Heart left ventricle (tissue), 16 donors: ENCODE measurements around the gene PFKFB2. TPM values are rescaled to one million over a fixed set of nuclear protein-coding genes. Genes with fewer than 3 reads are reported as not detected.

Experiments
- ATAC-seq, 4 donors: fragments of 200-7000 bp; cut with Tn5 transposase; one replicate each; pipeline ENCODE4 v1.9.1; 2020 to 2022; ENCODE audit warnings: moderate library complexity in 4 of 4, mild to moderate bottlenecking in 3 of 4, moderate number of reproducible peaks in 1 of 4
- DNase-seq, 5 donors: peaks; one replicate each; pipeline ENCODE4 v3.0.0-alpha.2; 2020
- H3K27ac ChIP-seq, 12 donors: fragments of 200-600 bp; sonication (generic) in 4 of 12; one replicate each; pipeline versions ENCODE4 v1.5.0 to v1.8.0; 2016 to 2022; ENCODE audit warnings: mild to moderate bottlenecking in 2 of 12
- H3K27me3 ChIP-seq, 9 donors: fragments of 200-600 bp; sonication (generic) in 2 of 9; one replicate each; pipeline versions ENCODE4 v1.5.1 to v1.8.0; 2016 to 2022; ENCODE audit warnings: mild to moderate bottlenecking in 3 of 9
- H3K36me3 ChIP-seq, 9 donors: fragments of 200-600 bp; sonication (generic) in 2 of 9; one replicate each; pipeline versions ENCODE4 v1.5.0 to v1.8.0; 2018 to 2022; ENCODE audit warnings: mild to moderate bottlenecking in 2 of 9
- H3K4me1 ChIP-seq, 12 donors: fragments of 200-600 bp; sonication (generic) in 4 of 12; one replicate each; pipeline versions ENCODE4 v1.5.0 to v1.8.0; 2016 to 2022; ENCODE audit warnings: mild to moderate bottlenecking in 3 of 12
- H3K4me3 ChIP-seq, 12 donors: fragments of 200-600 bp; sonication (generic) in 4 of 12; one replicate each; pipeline versions ENCODE4 v1.5.0 to v1.8.0; 2017 to 2022; ENCODE audit warnings: mild to moderate bottlenecking in 9 of 12, moderate library complexity in 4 of 12
- H3K9me3 ChIP-seq, 12 donors: fragments of 200-600 bp; sonication (generic) in 4 of 12; one replicate each; pipeline versions ENCODE4 v1.5.0 to v1.8.0; 2016 to 2022; ENCODE audit warnings: mild to moderate bottlenecking in 1 of 12
- CTCF ChIP-seq, 12 donors: fragments of 200-600 bp; sonication (generic) in 4 of 12; IDR thresholded peaks; one replicate each; pipeline versions ENCODE4 v1.5.0 to v1.8.0; 2018 to 2022; ENCODE audit warnings: antibody characterized with exemption in 12 of 12, mild to moderate bottlenecking in 5 of 12
- POLR2A ChIP-seq, 2 donors: fragments of 450-650 bp; IDR thresholded peaks; one replicate each; pipeline ENCODE4 v1.6.1; 2017; ENCODE audit warnings: antibody characterized with exemption in 2 of 2, mild to moderate bottlenecking in 2 of 2, moderate library complexity in 2 of 2
- WGBS, 4 donors: extraction: QIAGEN DNeasy Blood & Tissue Kit in 2 of 4; methylation state at CpG; one replicate each; pipeline versions ENCODE4 v1.1.5 to v1.1.7; 2013 to 2018; 5-methylcytosine and 5-hydroxymethylcytosine counted together
- intact Hi-C, 10 donors: fragments of 100-400 bp; cut with DNase I; formaldehyde crosslinking; loops; one replicate each; pipeline versions ENCODE4 v1.11.1 to v1.14.2; 2022
- polyA plus RNA-seq, 2 donors: library from polyadenylated mRNA; stranded (reverse); fragments of 200-250 nt; gene quantifications; one replicate each; pipeline ENCODE4 v1.2.3, GENCODE V29; 2013
- total RNA-seq, 9 donors: library from RNA; depleted of rRNA in 2 of 9; stranded (reverse); fragments of >200 nt in 2 of 9; fragmentation: NEBNext Ultra II Directional in 3 of 9; extraction: Animal tissue kit (Norgen Biotek cat#: 25700) in 3 of 9; gene quantifications; one replicate each; pipeline versions ENCODE4 v1.1.0 to v1.2.4, GENCODE V29; 2016 to 2023
- donor health status: ischemic (EF 13 %, LVEDD 7.1; RV severe dilation, severe dysfunction).
- donor health status: healthy with polysubstance abuse.
- donor health status: DM: no; HTN: yes; CAD: no.
- donor health status: DM: no; HTN: no; CAD: no.
- donor health status: ischemic (EF 25% LVEDD 6.9; RV normal size, moderate dysfunction).
- donor health status: ischemic (EF 25% LVEDD 5.7; RV mildly dilated, moderate dysfunction).
- donor health status: healthy.
- donor health status: DM: yes; HTN: yes; CAD: no.
- donor health status: ischemic (EF 35%, LVEDD 5.7; RV mildly dilated, moderate dysfunction).
- donor health status: nonischemic (EF 11% LVEDD 7.7; RV severe dilation, severe dysfunction).
- donor health status: DM: yes; HTN: yes; CAD: no.
- donor health status: PGD.
- donor health status: ischemic (EF 29% LVEDD 5.4; RV normal size, mild dysfunction).
- donor health status: nonischemic (EF 23%, LVEDD 6.1; RV moderate dilation, normal function).

The PFKFB2 gene
- total and polyA plus RNA-seq, 11 donors = 16.0 to 130 (median 58.7) TPM

GRCh38 chr1:207017615-207018559, 35.2 kb upstream of the PFKFB2 start:
- H3K36me3 ChIP-seq = no peaks in the 10 kb centered on the region
- WGBS, 4 donors = 57 to 73% (median 62%) methylated on average over 7 of the region's 7 CpGs
- H3K27ac ChIP-seq = peak overlapping the region in 1 of 12 donors; percentile 17
- ATAC-seq = peak in 3 of 4 donors; percentile 55 to 67 (median 59)
- TF ChIP-seq POLR2A (IDR thresholded peaks at IDR 0.05) (no peak), CTCF (IDR thresholded peaks at IDR 0.05) (no peak)
- H3K27me3 ChIP-seq = no peaks in the 10 kb centered on the region
- no peak overlapping the region for H3K4me3 ChIP-seq
- peaks cover 0 to 10% (median 0%) of the 10 kb centered on the region in 12 donors for H3K4me1 ChIP-seq
- intact Hi-C loops = no loop called here
- no peaks in the 10 kb centered on the region for H3K9me3 ChIP-seq
- DNase-seq = peak in 3 of 5 donors; percentile 30 to 60 (median 54)

DNA sequence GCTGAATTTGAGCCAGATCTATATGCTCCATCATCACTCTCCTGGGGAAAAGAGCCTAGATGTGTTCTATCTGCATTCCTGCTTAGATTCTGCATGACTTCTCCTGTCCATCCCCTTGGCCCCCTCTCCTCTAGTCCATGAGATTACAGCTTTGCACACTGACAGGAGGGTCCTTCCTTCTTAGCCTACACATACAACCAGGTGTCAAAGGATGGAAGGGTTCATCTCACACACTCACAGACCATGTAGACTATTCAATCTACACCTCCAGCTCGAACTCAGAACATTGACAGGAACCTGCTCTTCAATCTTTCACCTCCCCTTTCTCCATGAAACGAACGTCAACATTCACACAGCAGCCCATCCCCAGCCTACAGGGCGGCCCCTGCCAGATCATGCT, 34.4 kb upstream of the PFKFB2 start:
- intact Hi-C loops = no loop called here
- no peak for TF ChIP-seq POLR2A (IDR thresholded peaks at IDR 0.05)
- TF ChIP-seq CTCF (IDR thresholded peaks at IDR 0.05) = no peak
- 83 to 91% (median 87%) methylated on average over 4 of the region's 4 CpGs for WGBS, 4 donors
- no peaks in the 10 kb centered on the region for H3K9me3 ChIP-seq
- H3K27me3 ChIP-seq = no peaks in the 10 kb centered on the region
- H3K4me1 ChIP-seq = peaks cover 0 to 16% (median 6%) of the 10 kb centered on the region in 12 donors
- H3K36me3 ChIP-seq = no peaks in the 10 kb centered on the region
- ATAC-seq (no peak), DNase-seq (no peak)
- H3K4me3 ChIP-seq = no peak overlapping the region
- H3K27ac ChIP-seq = no peak overlapping the region

- intact Hi-C loops = no loop called here
- no peak for ATAC-seq
- Histone ChIP-seq H3K4me1 (peaks cover 0 to 20% (median 10%) of the 10 kb centered on the region in 12 donors), H3K27ac (no peak overlapping the region), H3K4me3 (no peak overlapping the region), H3K27me3 (no peaks in the 10 kb centered on the region), H3K36me3 (no peaks in the 10 kb centered on the region), H3K9me3 (no peaks in the 10 kb centered on the region)
- no peak for DNase-seq
- TF ChIP-seq POLR2A (IDR thresholded peaks at IDR 0.05) (no peak), CTCF (IDR thresholded peaks at IDR 0.05) (no peak)
- WGBS, 4 donors = 82 to 100% (median 90%) methylated on average over 2 of the region's 2 CpGs
Observed at GRCh38 chr1:207019161-207019560, 33.9 kb upstream of the PFKFB2 start.

DNA sequence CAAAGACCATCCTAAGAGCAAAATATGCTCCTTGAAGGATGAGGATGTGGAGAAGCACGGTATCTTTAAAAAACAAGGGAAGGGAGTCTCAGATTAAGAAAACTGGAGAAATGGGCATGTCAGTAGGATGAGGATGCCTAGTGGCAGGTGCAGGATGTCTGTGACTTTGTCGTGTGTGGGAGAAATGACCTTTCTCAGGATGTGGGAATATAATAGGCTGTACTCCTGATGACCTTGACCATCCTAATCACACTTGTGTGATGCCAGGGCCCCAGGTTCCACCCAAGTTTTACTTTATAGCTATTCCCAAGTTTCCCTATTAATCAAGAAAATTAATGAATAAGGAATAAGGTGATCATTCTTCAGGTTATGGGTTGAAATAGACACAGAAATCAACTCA, 33.4 kb upstream of the PFKFB2 start:
- Histone ChIP-seq H3K9me3 (no peaks in the 10 kb centered on the region), H3K27ac (no peak overlapping the region), H3K4me3 (no peak overlapping the region), H3K36me3 (no peaks in the 10 kb centered on the region), H3K27me3 (no peaks in the 10 kb centered on the region), H3K4me1 (peaks cover 0 to 25% (median 15%) of the 10 kb centered on the region in 12 donors)
- no peak for ATAC-seq
- intact Hi-C loops = no loop called here
- TF ChIP-seq CTCF (IDR thresholded peaks at IDR 0.05) = no peak
- TF ChIP-seq POLR2A (IDR thresholded peaks at IDR 0.05) = no peak
- DNase-seq = no peak
- WGBS, 4 donors = 54 to 71% (median 59%) methylated on average over 2 of the region's 2 CpGs
